Body of pancreas (tissue), 4 donors: Measurements from ENCODE around the gene NT5C.

Experiments
- POLR2A ChIP-seq, 3 donors: fragments of 450-650 bp; IDR thresholded peaks; one replicate each; pipeline ENCODE4 v1.6.1; 2016; ENCODE audit warnings: antibody characterized with exemption in 3 of 3, mild to moderate bottlenecking in 2 of 3
- TF ChIP-seq, protein P1 (sequence below), 7 experiments: fragments of 450-650 bp in 4 of 7; fragments of 200-600 bp in 3 of 7; sonication (generic) in 3 of 7; IDR thresholded peaks; one replicate each; pipeline ENCODE4 v1.5.1; 2016 to 2019; ENCODE audit warnings: antibody characterized with exemption in 7 of 7

- TF ChIP-seq, protein P1, sequence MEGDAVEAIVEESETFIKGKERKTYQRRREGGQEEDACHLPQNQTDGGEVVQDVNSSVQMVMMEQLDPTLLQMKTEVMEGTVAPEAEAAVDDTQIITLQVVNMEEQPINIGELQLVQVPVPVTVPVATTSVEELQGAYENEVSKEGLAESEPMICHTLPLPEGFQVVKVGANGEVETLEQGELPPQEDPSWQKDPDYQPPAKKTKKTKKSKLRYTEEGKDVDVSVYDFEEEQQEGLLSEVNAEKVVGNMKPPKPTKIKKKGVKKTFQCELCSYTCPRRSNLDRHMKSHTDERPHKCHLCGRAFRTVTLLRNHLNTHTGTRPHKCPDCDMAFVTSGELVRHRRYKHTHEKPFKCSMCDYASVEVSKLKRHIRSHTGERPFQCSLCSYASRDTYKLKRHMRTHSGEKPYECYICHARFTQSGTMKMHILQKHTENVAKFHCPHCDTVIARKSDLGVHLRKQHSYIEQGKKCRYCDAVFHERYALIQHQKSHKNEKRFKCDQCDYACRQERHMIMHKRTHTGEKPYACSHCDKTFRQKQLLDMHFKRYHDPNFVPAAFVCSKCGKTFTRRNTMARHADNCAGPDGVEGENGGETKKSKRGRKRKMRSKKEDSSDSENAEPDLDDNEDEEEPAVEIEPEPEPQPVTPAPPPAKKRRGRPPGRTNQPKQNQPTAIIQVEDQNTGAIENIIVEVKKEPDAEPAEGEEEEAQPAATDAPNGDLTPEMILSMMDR (IDR thresholded peaks at IDR 0.05): no peak
- no peak for TF ChIP-seq POLR2A (IDR thresholded peaks at IDR 0.05)
These were observed 21.0 kb upstream of the NT5C start for GRCh38 chr17:75152523-75152921.
